ENCODE data around the gene TMEM190. TPM values are rescaled to one million over a fixed set of nuclear protein-coding genes. Genes with fewer than 3 reads are reported as not detected.
"Not testable (repeated sequence)": the region's sequence is repeated elsewhere in the genome, so short reads cannot be mapped to it uniquely, and the experiment has no call there.

TMEM190 gene
- total RNA-seq, 4 donors from 2014 or later: not detected

DNA sequence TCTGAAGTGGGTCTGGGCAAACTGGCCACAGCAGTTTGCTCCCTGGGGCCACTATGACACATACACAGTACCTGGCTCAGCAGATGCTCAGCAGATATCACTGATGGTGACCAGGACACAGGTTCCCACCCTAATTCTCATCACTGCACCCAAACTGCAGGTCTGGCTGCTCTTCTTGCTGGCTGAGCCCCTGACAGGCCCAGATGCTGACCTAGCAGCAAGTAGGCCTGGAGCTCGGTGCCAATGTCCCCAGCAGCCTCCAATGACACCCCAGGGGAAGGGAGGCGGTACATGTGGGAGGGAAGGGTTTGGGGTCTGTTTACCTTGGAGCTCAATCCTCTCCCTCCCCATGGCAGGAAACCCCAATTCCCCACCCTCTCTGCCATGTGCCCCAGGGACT is 25.9 kb downstream of the TMEM190 start:
- H3K9me3 ChIP-seq: no peaks in the 10 kb centered on the region
- no peak for DNase-seq
- TF ChIP-seq, protein P1, sequence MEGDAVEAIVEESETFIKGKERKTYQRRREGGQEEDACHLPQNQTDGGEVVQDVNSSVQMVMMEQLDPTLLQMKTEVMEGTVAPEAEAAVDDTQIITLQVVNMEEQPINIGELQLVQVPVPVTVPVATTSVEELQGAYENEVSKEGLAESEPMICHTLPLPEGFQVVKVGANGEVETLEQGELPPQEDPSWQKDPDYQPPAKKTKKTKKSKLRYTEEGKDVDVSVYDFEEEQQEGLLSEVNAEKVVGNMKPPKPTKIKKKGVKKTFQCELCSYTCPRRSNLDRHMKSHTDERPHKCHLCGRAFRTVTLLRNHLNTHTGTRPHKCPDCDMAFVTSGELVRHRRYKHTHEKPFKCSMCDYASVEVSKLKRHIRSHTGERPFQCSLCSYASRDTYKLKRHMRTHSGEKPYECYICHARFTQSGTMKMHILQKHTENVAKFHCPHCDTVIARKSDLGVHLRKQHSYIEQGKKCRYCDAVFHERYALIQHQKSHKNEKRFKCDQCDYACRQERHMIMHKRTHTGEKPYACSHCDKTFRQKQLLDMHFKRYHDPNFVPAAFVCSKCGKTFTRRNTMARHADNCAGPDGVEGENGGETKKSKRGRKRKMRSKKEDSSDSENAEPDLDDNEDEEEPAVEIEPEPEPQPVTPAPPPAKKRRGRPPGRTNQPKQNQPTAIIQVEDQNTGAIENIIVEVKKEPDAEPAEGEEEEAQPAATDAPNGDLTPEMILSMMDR (IDR thresholded peaks at IDR 0.05): no peak
- TF ChIP-seq POLR2A (IDR thresholded peaks at IDR 0.05): no peak
- H3K36me3 ChIP-seq: peaks cover 4 to 10% of the 10 kb centered on the region in 2 donors
- 77 to 83% methylated on average over 2 of the region's 2 CpGs for WGBS, 2 donors
- H3K4me3 ChIP-seq (replicated peaks in 1 of 3): no peak overlapping the region
- H3K4me1 ChIP-seq: peaks cover 19 to 28% of the 10 kb centered on the region in 2 donors
- no peak overlapping the region for H3K27ac ChIP-seq
- no peaks in the 10 kb centered on the region for H3K27me3 ChIP-seq
- intact Hi-C loops (cut with DNase I): no loop called here

DNA sequence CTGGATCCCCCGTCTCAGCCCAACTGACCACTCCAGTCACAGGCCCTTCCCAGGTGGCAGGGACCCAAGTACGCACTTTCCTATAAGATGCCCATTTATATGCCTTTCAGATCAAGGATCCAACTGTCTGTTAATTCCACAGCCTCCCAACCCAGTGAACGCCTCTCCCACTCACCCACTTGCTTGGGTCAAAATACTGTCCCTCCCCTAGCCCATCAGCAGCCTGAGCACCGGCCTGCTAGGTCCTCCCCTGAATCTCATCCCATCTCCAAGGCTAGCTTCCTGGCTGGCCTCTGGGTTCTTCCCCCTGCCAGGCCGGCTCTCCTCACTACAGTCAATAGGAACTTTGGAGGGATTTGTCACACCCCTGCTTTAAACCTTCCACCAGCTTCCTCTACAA is 29.0 kb downstream of the TMEM190 start:
- intact Hi-C loops (cut with DNase I): no loop called here
- WGBS, 2 donors: 88 to 91% methylated on average over 5 of the region's 5 CpGs
- H3K9me3 ChIP-seq: no peaks in the 10 kb centered on the region
- no peaks in the 10 kb centered on the region for H3K27me3 ChIP-seq
- TF ChIP-seq, protein P1 (IDR thresholded peaks at IDR 0.05): no peak
- TF ChIP-seq POLR2A (IDR thresholded peaks at IDR 0.05): no peak
- no peak overlapping the region for H3K27ac ChIP-seq
- H3K4me3 ChIP-seq (replicated peaks in 1 of 3): no peak overlapping the region
- H3K4me1 ChIP-seq: peaks cover 19 to 23% of the 10 kb centered on the region in 2 donors
- peaks cover 4 to 10% of the 10 kb centered on the region in 2 donors for H3K36me3 ChIP-seq
- no peak for DNase-seq

DNA sequence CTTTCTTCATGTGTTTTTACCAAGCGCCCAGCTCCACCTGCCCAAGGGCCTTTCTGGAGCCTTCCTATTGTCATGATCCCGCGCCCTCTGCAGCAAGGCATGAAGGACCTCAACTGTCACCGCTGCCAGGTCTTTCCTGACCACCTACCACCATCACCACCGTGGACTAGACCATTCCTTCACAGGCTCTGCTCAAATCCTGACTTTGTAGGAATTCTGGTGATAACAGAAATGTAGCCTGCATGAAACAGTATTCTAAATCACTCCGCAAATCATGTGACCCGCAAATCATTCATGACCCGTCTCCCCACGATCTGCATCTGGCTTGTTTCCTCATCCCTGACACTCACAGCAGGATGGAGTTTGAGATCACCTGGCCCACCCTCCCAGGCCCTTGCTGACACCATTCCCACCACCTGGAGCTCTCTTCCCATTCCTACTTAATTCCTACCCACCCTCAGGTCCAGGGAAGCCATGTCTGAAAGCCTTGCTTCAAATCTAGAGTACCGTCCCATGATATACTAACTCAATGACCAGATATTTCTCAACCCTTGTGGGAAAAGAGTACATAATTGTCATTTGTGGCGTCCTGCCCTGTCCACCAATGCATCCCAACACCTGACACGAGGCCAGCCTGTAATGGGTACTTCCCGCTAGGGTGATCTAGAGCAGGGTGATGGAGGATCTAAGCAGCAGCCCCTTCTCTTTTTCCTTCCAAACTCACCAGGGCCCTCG is 29.6 kb downstream of the TMEM190 start:
- TF ChIP-seq POLR2A (IDR thresholded peaks at IDR 0.05): no peak
- TF ChIP-seq, protein P1 (IDR thresholded peaks at IDR 0.05): no peak
- Histone ChIP-seq H3K36me3 (peaks cover 4 to 10% of the 10 kb centered on the region in 2 donors), H3K4me1 (peaks cover 14 to 18% of the 10 kb centered on the region in 2 donors), H3K9me3 (no peaks in the 10 kb centered on the region), H3K4me3 (replicated peaks in 1 of 3) (peak overlapping the region in 1 of 3 donors; percentile 93), H3K27ac (no peak overlapping the region), H3K27me3 (no peaks in the 10 kb centered on the region)
- DNase-seq: no peak
- intact Hi-C loops (cut with DNase I): no loop called here
- 86 to 92% methylated on average over 13 of the region's 14 CpGs for WGBS, 2 donors

DNA sequence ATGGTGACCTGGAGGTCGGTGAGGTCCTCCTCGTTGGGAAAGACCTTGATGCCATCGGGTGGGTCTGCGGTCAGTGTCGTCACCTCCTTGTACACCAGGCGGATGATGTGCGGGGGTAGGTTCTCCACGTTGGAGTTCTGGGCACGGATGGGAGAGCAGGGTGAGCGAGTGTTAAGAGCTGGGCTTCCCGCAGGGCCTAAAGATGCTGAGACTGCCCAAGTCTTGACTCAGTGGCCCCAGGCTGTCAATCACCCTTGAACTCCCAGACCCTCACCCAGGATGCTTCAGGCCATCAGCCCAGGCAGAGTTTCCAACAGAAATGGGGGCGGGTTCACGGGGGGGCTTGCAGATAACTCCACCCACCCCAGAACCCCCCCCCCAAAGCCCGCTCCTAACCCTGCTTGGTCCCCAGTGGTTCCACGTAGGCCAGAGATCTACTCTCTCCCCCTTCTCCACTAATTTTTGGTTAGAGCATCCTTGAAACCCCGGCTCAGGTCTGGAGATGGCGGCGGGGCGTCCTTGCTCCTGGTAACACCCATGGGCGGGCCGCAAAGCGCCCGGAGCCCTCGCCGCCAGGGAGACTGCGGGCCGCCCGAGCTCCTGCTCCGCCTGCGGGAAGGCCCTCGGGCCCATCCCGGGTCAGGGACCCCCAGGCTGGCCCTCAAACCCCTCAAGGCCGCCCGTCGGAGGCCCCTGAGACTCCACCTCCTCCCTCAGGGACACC is 30.4 kb downstream of the TMEM190 start:
- DNase-seq: peak; percentile 45 to 47
- H3K4me3 ChIP-seq (replicated peaks in 1 of 3): peak overlapping the region; percentile 69 to 93 (median 92)
- H3K36me3 ChIP-seq: peaks cover 4 to 10% of the 10 kb centered on the region in 2 donors
- H3K9me3 ChIP-seq: no peaks in the 10 kb centered on the region
- TF ChIP-seq POLR2A (IDR thresholded peaks at IDR 0.05): no peak
- TF ChIP-seq, protein P1 (IDR thresholded peaks at IDR 0.05): peak in 1 of 6 experiments; percentile 0
- intact Hi-C loops (cut with DNase I): no loop called here
- peaks cover 14 to 18% of the 10 kb centered on the region in 2 donors for H3K4me1 ChIP-seq
- WGBS, 2 donors: 19 to 30% methylated on average over 18 to 23 of the region's 35 CpGs
- no peaks in the 10 kb centered on the region for H3K27me3 ChIP-seq
- peak overlapping the region; percentile 94 to 100 (median 99) for H3K27ac ChIP-seq

GRCh38 chr19:55407550-55407799 is 30.8 kb downstream of the TMEM190 start, which contains the start of gene UBE2S:
UBE2S (minus strand) TSS chr19:55407788; CDS start chr19:55407589, 199 bp downstream.
- H3K4me1 ChIP-seq: peaks cover 14 to 18% of the 10 kb centered on the region in 2 donors
- 3% methylated on average over 6 of the region's 36 CpGs; no CpG with 5 or more reads in 1 of the 2 donors for WGBS, 2 donors
- intact Hi-C loops (cut with DNase I); DNase-seq; H3K27me3 ChIP-seq; H3K9me3 ChIP-seq: not testable (repeated sequence)
- peak within 1 kb of the TSS; percentile 94 to 100 (median 99) for H3K27ac ChIP-seq
- H3K36me3 ChIP-seq: peaks cover under 1 to 10% of the 10 kb centered on the region in 2 donors
- peak; percentile 88 to 100 for TF ChIP-seq POLR2A (IDR thresholded peaks at IDR 0.05)
- TF ChIP-seq, protein P1 (IDR thresholded peaks at IDR 0.05): peak in 1 of 6 experiments; percentile 1
- H3K4me3 ChIP-seq (replicated peaks in 1 of 3): peak within 1 kb of the TSS; percentile 69 to 93 (median 92)
